Smooth muscle cell (in vitro differentiated cells): ENCODE results near the gene TAC4. TPM values are rescaled to one million over a fixed set of nuclear protein-coding genes. Genes with fewer than 3 reads are reported as not detected.

Source experiments
- DNase-seq: peaks from one replicate; lab custom pipeline; 2025; ENCODE audit not compliant: unreplicated experiment; lab: John Stamatoyannopoulos, UW
- H2AFZ ChIP-seq: fragments of 200-600 bp; sonication (generic); 2 replicates; pipeline ENCODE4 v1.6.0; 2016; ENCODE audit warnings: antibody characterized with exemption, low read depth, mild to moderate bottlenecking
- H3F3A ChIP-seq: fragments of 200-600 bp; sonication (generic); 2 replicates; pipeline ENCODE4 v1.6.0; 2017; ENCODE audit warnings: antibody characterized with exemption, low read depth
- H3K27ac ChIP-seq: fragments of 200-600 bp; sonication (generic); 2 replicates; pipeline ENCODE4 v1.5.1; 2016; ENCODE audit warnings: low read depth, mild to moderate bottlenecking
- H3K27me3 ChIP-seq: fragments of 200-600 bp; sonication (generic); 2 replicates; pipeline ENCODE4 v1.6.1; 2016; ENCODE audit warnings: low read depth, mild to moderate bottlenecking
- H3K36me3 ChIP-seq: fragments of 200-600 bp; sonication (generic); 2 replicates; pipeline ENCODE4 v1.5.1; 2016; ENCODE audit warnings: low read depth
- H3K4me1 ChIP-seq: fragments of 200-600 bp; sonication (generic); 2 replicates; pipeline ENCODE4 v1.5.1; 2016; ENCODE audit warnings: low read depth
- H3K4me2 ChIP-seq: fragments of 200-600 bp; sonication (generic); 2 replicates; pipeline ENCODE4 v1.6.0; 2016; ENCODE audit warnings: mild to moderate bottlenecking
- H3K4me3 ChIP-seq: fragments of 200-600 bp; sonication (generic); 2 replicates; pipeline ENCODE4 v1.5.1; 2016; ENCODE audit warnings: mild to moderate bottlenecking
- H3K79me2 ChIP-seq: fragments of 200-600 bp; sonication (generic); 2 replicates; pipeline ENCODE4 v1.6.0; 2016; ENCODE audit warnings: low read depth, mild to moderate bottlenecking
- H3K9ac ChIP-seq: fragments of 200-600 bp; sonication (generic); 2 replicates; pipeline ENCODE4 v1.6.0; 2016; ENCODE audit warnings: low read depth
- H3K9me3 ChIP-seq: fragments of 200-600 bp; sonication (generic); replicated peaks from 2 replicates; pipeline ENCODE4 v1.5.1; 2016; ENCODE audit warnings: low read depth
- H4K20me1 ChIP-seq: fragments of 200-600 bp; sonication (generic); 2 replicates; pipeline ENCODE4 v1.6.0; 2016; ENCODE audit warnings: low read depth
- WGBS: methylation state at CpG from one replicate; pipeline ENCODE4 v1.1.7; 2016; ENCODE audit warnings: low lambda C conversion rate; 5-methylcytosine and 5-hydroxymethylcytosine counted together
- polyA plus RNA-seq: library from polyadenylated mRNA; unstranded; fragments of >200 nt; fragmentation: Nextera tagmentation; extraction: Ambion mirVana; gene quantifications from 2 replicates; pipeline ENCODE4 v1.2.1, GENCODE V29; 2016
- total RNA-seq: library from RNA; depleted of rRNA; stranded (reverse); fragments of >200 nt; gene quantifications from 2 replicates; pipeline ENCODE4 v1.2.3, GENCODE V29; 2014
- TF ChIP-seq, protein P1 (sequence below): fragments of 200-600 bp; sonication (generic); IDR thresholded peaks from 2 replicates; pipeline ENCODE4 v1.5.1; 2017; ENCODE audit warnings: borderline replicate concordance, mild to moderate bottlenecking, antibody characterized with exemption; ENCODE audit not compliant: insufficient read depth, poor library complexity, severe bottlenecking

The TAC4 gene
- total and polyA plus RNA-seq, 2 experiments from 2014 or later, result not detected

DNA sequence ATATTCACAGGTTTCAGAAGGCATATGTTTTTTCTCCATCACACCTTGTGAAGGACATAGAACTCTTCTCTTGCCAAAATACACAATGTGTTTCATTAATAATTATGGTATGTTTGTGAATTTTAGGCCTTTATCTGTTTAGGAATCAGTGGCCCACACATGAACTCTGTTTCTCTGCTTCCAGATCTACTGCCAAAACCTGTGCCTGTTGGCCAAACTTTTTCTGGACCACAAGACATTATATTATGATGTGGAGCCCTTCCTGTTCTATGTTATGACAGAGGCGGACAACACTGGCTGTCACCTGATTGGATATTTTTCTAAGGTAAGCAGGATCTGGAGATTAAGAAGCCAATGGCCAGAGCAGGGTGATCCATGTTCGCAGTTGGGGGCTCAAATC, 26.4 kb downstream of the TAC4 start:
- H3K4me3 ChIP-seq, result no peak overlapping the region
- peaks cover 2% of the 10 kb centered on the region for H3K4me1 ChIP-seq

DNA sequence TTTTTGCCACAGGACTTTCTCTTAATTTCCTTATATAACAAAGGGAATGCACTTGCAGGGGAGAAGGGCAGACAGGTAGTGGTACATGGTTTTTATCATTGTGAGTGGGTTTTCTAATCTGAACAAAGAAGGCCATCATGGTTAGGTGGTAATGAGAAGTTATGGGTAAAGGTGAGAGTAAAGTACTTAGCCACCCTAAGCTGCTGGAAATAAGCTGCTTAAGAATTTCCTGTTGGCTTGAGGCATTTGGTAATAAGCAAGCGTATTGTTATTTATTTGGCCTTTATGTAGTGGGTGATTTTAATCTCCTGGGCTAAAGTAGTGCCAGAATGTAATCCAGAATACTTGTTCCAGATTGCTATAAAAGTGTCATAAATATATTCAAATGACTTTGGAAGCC, 27.1 kb downstream of the TAC4 start:
- Histone ChIP-seq H3K79me2 (no peaks in the 10 kb centered on the region), H3K4me2 (no peak overlapping the region), H3K36me3 (peaks cover 7% of the 10 kb centered on the region), H3F3A (peaks cover 16% of the 10 kb centered on the region), H3K27me3 (no peaks in the 10 kb centered on the region), H3K4me3 (no peak overlapping the region), H2AFZ (no peak overlapping the region), H3K9ac (no peak overlapping the region), H3K4me1 (peaks cover 9% of the 10 kb centered on the region), H3K27ac (no peak overlapping the region), H4K20me1 (peaks cover 73% of the 10 kb centered on the region), H3K9me3 (no peaks in the 10 kb centered on the region)
- 86% methylated on average over 1 of the region's 1 CpG for WGBS
- TF ChIP-seq, protein P1, sequence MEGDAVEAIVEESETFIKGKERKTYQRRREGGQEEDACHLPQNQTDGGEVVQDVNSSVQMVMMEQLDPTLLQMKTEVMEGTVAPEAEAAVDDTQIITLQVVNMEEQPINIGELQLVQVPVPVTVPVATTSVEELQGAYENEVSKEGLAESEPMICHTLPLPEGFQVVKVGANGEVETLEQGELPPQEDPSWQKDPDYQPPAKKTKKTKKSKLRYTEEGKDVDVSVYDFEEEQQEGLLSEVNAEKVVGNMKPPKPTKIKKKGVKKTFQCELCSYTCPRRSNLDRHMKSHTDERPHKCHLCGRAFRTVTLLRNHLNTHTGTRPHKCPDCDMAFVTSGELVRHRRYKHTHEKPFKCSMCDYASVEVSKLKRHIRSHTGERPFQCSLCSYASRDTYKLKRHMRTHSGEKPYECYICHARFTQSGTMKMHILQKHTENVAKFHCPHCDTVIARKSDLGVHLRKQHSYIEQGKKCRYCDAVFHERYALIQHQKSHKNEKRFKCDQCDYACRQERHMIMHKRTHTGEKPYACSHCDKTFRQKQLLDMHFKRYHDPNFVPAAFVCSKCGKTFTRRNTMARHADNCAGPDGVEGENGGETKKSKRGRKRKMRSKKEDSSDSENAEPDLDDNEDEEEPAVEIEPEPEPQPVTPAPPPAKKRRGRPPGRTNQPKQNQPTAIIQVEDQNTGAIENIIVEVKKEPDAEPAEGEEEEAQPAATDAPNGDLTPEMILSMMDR, result no peak
- DNase-seq, result no peak

More for the DNA sequence above, 26.4 kb downstream of the TAC4 start:
- DNase-seq, result no peak
- WGBS, result 98% methylated on average over 2 of the region's 2 CpGs
- Histone ChIP-seq H3K9ac (no peak overlapping the region), H3K27ac (no peak overlapping the region), H3F3A (peaks cover 16% of the 10 kb centered on the region), H3K9me3 (no peaks in the 10 kb centered on the region), H3K27me3 (no peaks in the 10 kb centered on the region), H3K4me2 (no peak overlapping the region), H3K36me3 (peaks cover 14% of the 10 kb centered on the region), H3K79me2 (no peaks in the 10 kb centered on the region), H4K20me1 (peaks cover 66% of the 10 kb centered on the region), H2AFZ (no peak overlapping the region)
- TF ChIP-seq, protein P1, result no peak

DNA sequence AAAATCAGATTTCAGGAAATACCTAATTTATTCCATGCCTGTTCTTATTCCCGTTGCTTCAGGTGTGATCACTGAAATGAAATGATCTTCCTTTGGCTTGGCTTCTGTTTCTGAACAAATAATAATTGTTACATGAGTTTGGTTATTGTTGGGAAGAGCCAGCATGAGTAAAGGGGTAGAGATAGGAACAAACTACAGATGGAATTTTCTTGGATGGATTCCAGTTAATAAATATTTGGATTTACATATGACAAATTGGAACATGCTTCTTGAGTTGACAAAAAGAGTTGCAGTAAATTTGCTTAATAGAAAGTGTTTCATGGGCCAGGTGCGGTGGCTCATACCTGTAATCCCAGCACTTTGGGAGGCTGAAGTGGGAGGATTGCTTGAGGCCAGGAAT, 28.2 kb downstream of the TAC4 start:
- H2AFZ ChIP-seq, result no peak overlapping the region
- no peaks in the 10 kb centered on the region for H3K27me3 ChIP-seq
- H3K9me3 ChIP-seq, result no peaks in the 10 kb centered on the region
- no peaks in the 10 kb centered on the region for H3K79me2 ChIP-seq
- H3K4me2 ChIP-seq, result no peak overlapping the region
- no peaks in the 10 kb centered on the region for H3K36me3 ChIP-seq
- DNase-seq, result no peak
- H3F3A ChIP-seq, result peaks cover 11% of the 10 kb centered on the region
- TF ChIP-seq, protein P1, result no peak
- H3K4me1 ChIP-seq, result peaks cover 18% of the 10 kb centered on the region
- no peak overlapping the region for H3K4me3 ChIP-seq
- WGBS, result 99% methylated on average over 2 of the region's 2 CpGs
- H3K27ac ChIP-seq, result no peak overlapping the region
- H4K20me1 ChIP-seq, result peaks cover 75% of the 10 kb centered on the region
- no peak overlapping the region for H3K9ac ChIP-seq

DNA sequence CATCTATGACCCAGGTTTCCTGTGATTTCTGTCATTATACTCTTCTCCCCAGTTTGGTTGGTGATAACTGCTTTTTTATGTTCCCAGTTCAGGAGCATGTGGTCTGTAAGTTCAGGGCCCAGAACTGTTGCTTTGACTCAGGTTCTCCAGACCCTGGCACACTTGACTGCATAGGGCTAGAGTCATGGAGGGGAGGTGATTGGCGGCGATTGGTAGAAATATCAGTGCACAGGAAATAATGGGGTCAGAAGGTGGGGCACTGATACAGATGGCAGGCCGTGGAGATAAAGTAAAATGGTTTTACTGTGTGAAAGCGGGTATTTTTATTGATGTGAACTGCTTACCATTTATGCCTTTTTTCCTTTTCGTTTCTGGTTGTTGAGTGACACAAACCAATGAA, 28.7 kb downstream of the TAC4 start:
- Histone ChIP-seq H2AFZ (no peak overlapping the region), H3K27me3 (no peaks in the 10 kb centered on the region), H3K79me2 (no peaks in the 10 kb centered on the region), H3K9ac (no peak overlapping the region), H3F3A (peaks cover 10% of the 10 kb centered on the region), H4K20me1 (peaks cover 73% of the 10 kb centered on the region), H3K36me3 (no peaks in the 10 kb centered on the region), H3K4me1 (peaks cover 22% of the 10 kb centered on the region), H3K4me3 (no peak overlapping the region), H3K4me2 (no peak overlapping the region), H3K9me3 (no peaks in the 10 kb centered on the region), H3K27ac (no peak overlapping the region)
- WGBS, result 98% methylated on average over 5 of the region's 5 CpGs
- no peak for DNase-seq
- TF ChIP-seq, protein P1, result no peak
